ENCODE measurements around the gene CDA. TPM values are rescaled to one million over a fixed set of nuclear protein-coding genes. Genes with fewer than 3 reads are reported as not detected.

CDA gene
- total and polyA plus RNA-seq, 10 of the 15 experiments (the other 5 are each of a cell fraction or from before 2014, with no cell fraction given), result not detected

DNA sequence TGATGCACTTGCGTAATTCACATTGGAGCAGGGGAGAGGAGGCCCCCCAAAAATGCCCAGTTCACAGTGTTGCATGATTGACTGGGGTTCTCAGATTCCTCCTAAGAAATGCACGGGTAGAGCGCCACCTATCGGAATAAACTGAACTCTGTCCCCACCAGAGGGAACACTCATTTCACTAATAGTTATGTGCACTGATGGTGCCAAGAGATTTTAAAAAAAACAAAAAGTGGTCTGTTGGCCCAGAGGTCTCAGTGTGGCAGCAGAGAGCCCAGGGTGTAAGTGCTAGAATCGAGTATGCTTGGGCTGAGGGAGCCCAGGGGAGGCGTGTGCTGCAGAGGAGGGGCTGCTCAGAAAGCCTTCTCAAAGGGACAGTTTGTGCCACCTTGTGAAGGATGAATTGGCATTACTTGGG lies 51.3 kb downstream of the CDA start:
- no peaks in the 10 kb centered on the region for H4K20me1 ChIP-seq (ENCODE audit: control insufficient read depth, insufficient read depth)
- H3K27ac ChIP-seq (ENCODE audit: control insufficient read depth, insufficient read depth), result no peak overlapping the region
- no TSS peak for BruUV-seq (replicated peaks)
- H2AFZ ChIP-seq (ENCODE audit: control insufficient read depth, low read depth, low read length), result no peak overlapping the region
- in situ Hi-C loops (cut with MboI), result no loop called here
- SMC1A ChIA-PET (ENCODE audit: uncharacterized antibody, unreplicated experiment), result interaction anchor here (0.8 kb wide), 1 partner anchor 435 kb away, joined by 3 read pairs; no protein-coding TSS in a partner anchor
- no peak overlapping the region for H3K4me2 ChIP-seq (ENCODE audit: control insufficient read depth, insufficient read depth)
- RAD21 ChIA-PET (ENCODE audit: unreplicated experiment), result no interaction called here
- H3K36me3 ChIP-seq (ENCODE audit: control insufficient read depth in 2 of 2, insufficient read depth in 2 of 2, low read length in 1 of 2), result no peaks in the 10 kb centered on the region
- no peak overlapping the region for H3K4me3 ChIP-seq
- WGBS (ENCODE audit: insufficient coverage, insufficient replicate concordance, low lambda C conversion rate, missing lambda C conversion rate), result 2% methylated on average over 6 of the region's 6 CpGs
- POLR2A ChIA-PET, result no interaction called here
- no peaks in the 10 kb centered on the region for H3K9me3 ChIP-seq (replicated peaks; ENCODE audit: control insufficient read depth, insufficient read depth, low read length)
- H3K27me3 ChIP-seq (replicated peaks in 1 of 2; ENCODE audit: control insufficient read depth in 2 of 2, insufficient read depth in 2 of 2, low read length in 1 of 2), result no peaks in the 10 kb centered on the region
- intact Hi-C loops (cut with micrococcal nuclease; ENCODE audit: unreplicated experiment), result loop anchor here (1.0 kb wide), 2 partner anchors 65 to 118 kb away; no protein-coding TSS in a partner anchor
- no peaks in the 10 kb centered on the region for H3K79me2 ChIP-seq (ENCODE audit: control insufficient read depth, insufficient read depth, low read length)
- DNase-seq (ENCODE audit: low read depth, low spot score) (peak; percentile 11), FAIRE-seq (peak; percentile 86), ATAC-seq (peak; percentile 92)
- CTCF ChIA-PET, result interaction anchor here (0.8 to 2.8 kb wide), 7 partner anchors 10 to 118 kb away, joined by 3 to 11 read pairs (median 5); no protein-coding TSS in a partner anchor
- H3K4me1 ChIP-seq (ENCODE audit: control insufficient read depth, insufficient read depth, low read length), result no peaks in the 10 kb centered on the region
- no peak overlapping the region for H3K9ac ChIP-seq (ENCODE audit: control insufficient read depth, insufficient read depth, low read length)
- TF ChIP-seq MYC (IDR thresholded peaks at IDR 0.05; ENCODE audit: insufficient read depth, insufficient read length, insufficient replicate concordance, low read length, severe bottlenecking), result no peak
- TF ChIP-seq SMC3 (IDR thresholded peaks at IDR 0.05; ENCODE audit: borderline replicate concordance, low read length), result peak; percentile 57; the same call in 1 of the 2 replicates
- TF ChIP-seq, protein P1, sequence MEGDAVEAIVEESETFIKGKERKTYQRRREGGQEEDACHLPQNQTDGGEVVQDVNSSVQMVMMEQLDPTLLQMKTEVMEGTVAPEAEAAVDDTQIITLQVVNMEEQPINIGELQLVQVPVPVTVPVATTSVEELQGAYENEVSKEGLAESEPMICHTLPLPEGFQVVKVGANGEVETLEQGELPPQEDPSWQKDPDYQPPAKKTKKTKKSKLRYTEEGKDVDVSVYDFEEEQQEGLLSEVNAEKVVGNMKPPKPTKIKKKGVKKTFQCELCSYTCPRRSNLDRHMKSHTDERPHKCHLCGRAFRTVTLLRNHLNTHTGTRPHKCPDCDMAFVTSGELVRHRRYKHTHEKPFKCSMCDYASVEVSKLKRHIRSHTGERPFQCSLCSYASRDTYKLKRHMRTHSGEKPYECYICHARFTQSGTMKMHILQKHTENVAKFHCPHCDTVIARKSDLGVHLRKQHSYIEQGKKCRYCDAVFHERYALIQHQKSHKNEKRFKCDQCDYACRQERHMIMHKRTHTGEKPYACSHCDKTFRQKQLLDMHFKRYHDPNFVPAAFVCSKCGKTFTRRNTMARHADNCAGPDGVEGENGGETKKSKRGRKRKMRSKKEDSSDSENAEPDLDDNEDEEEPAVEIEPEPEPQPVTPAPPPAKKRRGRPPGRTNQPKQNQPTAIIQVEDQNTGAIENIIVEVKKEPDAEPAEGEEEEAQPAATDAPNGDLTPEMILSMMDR (IDR thresholded peaks at IDR 0.05 in 2 of 3, conservative IDR thresholded peaks at IDR 0.05 in 1 of 3; ENCODE audit: control insufficient read depth in 2 of 3, extremely low read depth in 1 of 3, insufficient read depth in 1 of 3, low read depth in 3 of 3, low read length in 3 of 3), result peak; percentile 73 to 81 (median 77)
- no peak for TF ChIP-seq PAX5 (IDR thresholded peaks at IDR 0.05; ENCODE audit: borderline replicate concordance, low read depth, low read length)
- no peak for TF ChIP-seq BMI1 (IDR thresholded peaks at IDR 0.05; ENCODE audit: borderline replicate concordance)
- no peak for TF ChIP-seq POLR2AphosphoS5 (IDR thresholded peaks at IDR 0.05; ENCODE audit: low read length)
- TF ChIP-seq, protein P2, sequence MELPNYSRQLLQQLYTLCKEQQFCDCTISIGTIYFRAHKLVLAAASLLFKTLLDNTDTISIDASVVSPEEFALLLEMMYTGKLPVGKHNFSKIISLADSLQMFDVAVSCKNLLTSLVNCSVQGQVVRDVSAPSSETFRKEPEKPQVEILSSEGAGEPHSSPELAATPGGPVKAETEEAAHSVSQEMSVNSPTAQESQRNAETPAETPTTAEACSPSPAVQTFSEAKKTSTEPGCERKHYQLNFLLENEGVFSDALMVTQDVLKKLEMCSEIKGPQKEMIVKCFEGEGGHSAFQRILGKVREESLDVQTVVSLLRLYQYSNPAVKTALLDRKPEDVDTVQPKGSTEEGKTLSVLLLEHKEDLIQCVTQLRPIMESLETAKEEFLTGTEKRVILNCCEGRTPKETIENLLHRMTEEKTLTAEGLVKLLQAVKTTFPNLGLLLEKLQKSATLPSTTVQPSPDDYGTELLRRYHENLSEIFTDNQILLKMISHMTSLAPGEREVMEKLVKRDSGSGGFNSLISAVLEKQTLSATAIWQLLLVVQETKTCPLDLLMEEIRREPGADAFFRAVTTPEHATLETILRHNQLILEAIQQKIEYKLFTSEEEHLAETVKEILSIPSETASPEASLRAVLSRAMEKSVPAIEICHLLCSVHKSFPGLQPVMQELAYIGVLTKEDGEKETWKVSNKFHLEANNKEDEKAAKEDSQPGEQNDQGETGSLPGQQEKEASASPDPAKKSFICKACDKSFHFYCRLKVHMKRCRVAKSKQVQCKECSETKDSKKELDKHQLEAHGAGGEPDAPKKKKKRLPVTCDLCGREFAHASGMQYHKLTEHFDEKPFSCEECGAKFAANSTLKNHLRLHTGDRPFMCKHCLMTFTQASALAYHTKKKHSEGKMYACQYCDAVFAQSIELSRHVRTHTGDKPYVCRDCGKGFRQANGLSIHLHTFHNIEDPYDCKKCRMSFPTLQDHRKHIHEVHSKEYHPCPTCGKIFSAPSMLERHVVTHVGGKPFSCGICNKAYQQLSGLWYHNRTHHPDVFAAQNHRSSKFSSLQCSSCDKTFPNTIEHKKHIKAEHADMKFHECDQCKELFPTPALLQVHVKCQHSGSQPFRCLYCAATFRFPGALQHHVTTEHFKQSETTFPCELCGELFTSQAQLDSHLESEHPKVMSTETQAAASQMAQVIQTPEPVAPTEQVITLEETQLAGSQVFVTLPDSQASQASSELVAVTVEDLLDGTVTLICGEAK (IDR thresholded peaks at IDR 0.05; ENCODE audit: borderline replicate concordance), result no peak
- peak; percentile 54 for TF ChIP-seq ZNF384 (IDR thresholded peaks at IDR 0.05; ENCODE audit: borderline replicate concordance, low read depth, low read length)
- TF ChIP-seq TAF1 (IDR thresholded peaks at IDR 0.05; ENCODE audit: borderline replicate concordance, low read depth, low read length), result no peak
- TF ChIP-seq CHD4 (IDR thresholded peaks at IDR 0.05), result no peak
- TF ChIP-seq WRNIP1 (IDR thresholded peaks at IDR 0.05; ENCODE audit: borderline replicate concordance, low read depth, low read length), result no peak
- TF ChIP-seq HDAC2 (IDR thresholded peaks at IDR 0.05), result no peak
- no peak for TF ChIP-seq DPF2 (IDR thresholded peaks at IDR 0.05)
- peak; percentile 70 for TF ChIP-seq RAD21 (IDR thresholded peaks at IDR 0.05; ENCODE audit: insufficient read depth, low read depth, low read length)
- no peak for TF ChIP-seq SUZ12 (IDR thresholded peaks at IDR 0.05; ENCODE audit: unreplicated experiment)
- TF ChIP-seq, protein P3, sequence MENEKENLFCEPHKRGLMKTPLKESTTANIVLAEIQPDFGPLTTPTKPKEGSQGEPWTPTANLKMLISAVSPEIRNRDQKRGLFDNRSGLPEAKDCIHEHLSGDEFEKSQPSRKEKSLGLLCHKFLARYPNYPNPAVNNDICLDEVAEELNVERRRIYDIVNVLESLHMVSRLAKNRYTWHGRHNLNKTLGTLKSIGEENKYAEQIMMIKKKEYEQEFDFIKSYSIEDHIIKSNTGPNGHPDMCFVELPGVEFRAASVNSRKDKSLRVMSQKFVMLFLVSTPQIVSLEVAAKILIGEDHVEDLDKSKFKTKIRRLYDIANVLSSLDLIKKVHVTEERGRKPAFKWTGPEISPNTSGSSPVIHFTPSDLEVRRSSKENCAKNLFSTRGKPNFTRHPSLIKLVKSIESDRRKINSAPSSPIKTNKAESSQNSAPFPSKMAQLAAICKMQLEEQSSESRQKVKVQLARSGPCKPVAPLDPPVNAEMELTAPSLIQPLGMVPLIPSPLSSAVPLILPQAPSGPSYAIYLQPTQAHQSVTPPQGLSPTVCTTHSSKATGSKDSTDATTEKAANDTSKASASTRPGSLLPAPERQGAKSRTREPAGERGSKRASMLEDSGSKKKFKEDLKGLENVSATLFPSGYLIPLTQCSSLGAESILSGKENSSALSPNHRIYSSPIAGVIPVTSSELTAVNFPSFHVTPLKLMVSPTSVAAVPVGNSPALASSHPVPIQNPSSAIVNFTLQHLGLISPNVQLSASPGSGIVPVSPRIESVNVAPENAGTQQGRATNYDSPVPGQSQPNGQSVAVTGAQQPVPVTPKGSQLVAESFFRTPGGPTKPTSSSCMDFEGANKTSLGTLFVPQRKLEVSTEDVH (IDR thresholded peaks at IDR 0.05; ENCODE audit: low read depth, partially characterized antibody), result no peak
